Pancreas (tissue), 10 donors: ENCODE measurements around the gene PLEKHA5. TPM values are rescaled to one million over a fixed set of nuclear protein-coding genes. Genes with fewer than 3 reads are reported as not detected.

ENCODE experiments used
- ATAC-seq, 4 donors: fragments of 200-7000 bp; cut with Tn5 transposase; one replicate each; pipeline versions ENCODE4 v1.8.0 to v1.9.1; 2020; ENCODE audit warnings: mild to moderate bottlenecking in 4 of 4, moderate library complexity in 4 of 4
- DNase-seq, 6 donors: peaks; one replicate each; pipeline ENCODE4 v3.0.0-alpha.2; 2020
- FAIRE-seq: peaks from 2 replicates; lab custom pipeline; 2012; peaks lifted over from hg19 to GRCh38; lab: Jason Lieb, UNC
- H3K27ac ChIP-seq, 4 donors: fragments of 200-600 bp; sonication (generic); 1 replicate in 3 of 4; 2 replicates in 1 of 4; pipeline versions ENCODE4 v1.5.0 to v1.8.0; 2020
- H3K27me3 ChIP-seq, 4 donors: fragments of 200-600 bp; one replicate each; pipeline ENCODE4 v1.8.0; 2021
- H3K36me3 ChIP-seq, 3 donors: fragments of 200-600 bp; sonication (generic) in 1 of 3; one replicate each; pipeline versions ENCODE4 v1.5.0 to v1.8.0; 2020 to 2021
- H3K4me1 ChIP-seq, 3 donors: fragments of 200-600 bp; one replicate each; pipeline ENCODE4 v1.8.0; 2021
- H3K4me3 ChIP-seq, 4 donors: fragments of 200-600 bp; sonication (generic) in 2 of 4; one replicate each; pipeline versions ENCODE4 v1.5.0 to v1.8.0; 2020 to 2021
- H3K9me3 ChIP-seq, 4 donors: fragments of 200-600 bp; one replicate each; pipeline ENCODE4 v1.8.0; 2021
- CTCF ChIP-seq, 4 donors: fragments of 200-600 bp; sonication (generic) in 3 of 4; IDR thresholded peaks; one replicate each; pipeline versions ENCODE4 v1.5.0 to v1.8.0; 2021; ENCODE audit warnings: antibody characterized with exemption in 4 of 4
- WGBS, 2 donors: extraction: QIAGEN DNeasy Blood & Tissue Kit; methylation state at CpG; one replicate each; pipeline ENCODE4 v1.1.7; 2013; 5-methylcytosine and 5-hydroxymethylcytosine counted together
- intact Hi-C, 3 donors: fragments of 100-400 bp; cut with DNase I; formaldehyde crosslinking; loops; one replicate each; pipeline versions ENCODE4 v1.11.1 to v1.14.2; 2022
- polyA plus RNA-seq, 2 donors: library from polyadenylated mRNA; stranded (reverse); fragments of 200-250 nt; gene quantifications; one replicate each; pipeline ENCODE4 v1.2.3, GENCODE V29; 2013
- total RNA-seq, 6 donors: library from RNA; stranded (reverse); fragmentation: NEBNext Ultra II Directional in 4 of 6; extraction: Animal tissue kit (Norgen Biotek cat#: 25700) in 4 of 6; gene quantifications; one replicate each; pipeline versions ENCODE4 v1.2.1 to v1.2.4, GENCODE V29; 2021 to 2023
- donor health status: healthy with polysubstance abuse.
- donor health status: DM: no; HTN: no; CAD: no; lungs with moderate emphysema.
- donor health status: DM: no; HTN: no; CAD: no.
- donor health status: control.
- donor health status: control.
- donor health status: Bipolar disorder and iron deficiency.
- donor health status: DM: yes; HTN: yes; CAD: no.
- donor health status: DM: no; HTN: no; CAD: no.
- donor health status: DM: no; HTN: no; CAD: no.
- donor health status: DM: yes; HTN: yes; CAD: no.

The PLEKHA5 gene
- total and polyA plus RNA-seq, 8 donors, result 10.3 to 26.4 (median 17.5) TPM

DNA sequence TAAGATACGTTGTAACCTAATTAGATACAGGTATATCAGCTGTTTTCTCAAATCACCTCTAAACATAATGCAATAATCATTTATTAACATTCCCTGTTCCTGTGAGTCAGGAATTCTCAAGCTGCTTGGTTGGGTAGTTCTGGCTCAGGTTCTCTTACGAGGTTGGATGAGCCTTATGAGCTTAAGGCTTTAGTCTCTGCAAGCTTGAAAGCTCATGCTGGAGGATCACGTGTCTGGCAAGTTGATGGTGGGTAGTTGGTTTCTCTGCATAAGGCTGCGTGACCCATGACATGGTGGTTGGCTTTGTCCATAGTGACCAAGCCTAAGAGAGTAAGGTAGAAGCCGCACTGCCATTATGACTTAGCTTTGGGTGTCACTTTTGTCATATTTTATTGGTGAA is 62.0 kb downstream of the PLEKHA5 start:
- intact Hi-C loops, result no loop called here
- no peak for DNase-seq
- no peak for ATAC-seq
- no peak for FAIRE-seq
- Histone ChIP-seq H3K9me3 (no peaks in the 10 kb centered on the region), H3K4me3 (no peak overlapping the region), H3K36me3 (no peaks in the 10 kb centered on the region), H3K27me3 (no peaks in the 10 kb centered on the region), H3K27ac (no peak overlapping the region), H3K4me1 (peaks cover 5 to 15% (median 13%) of the 10 kb centered on the region in 3 donors)
- 90 to 92% methylated on average over 5 of the region's 5 CpGs for WGBS, 2 donors
- no peak for TF ChIP-seq CTCF (IDR thresholded peaks at IDR 0.05)

- H3K9me3 ChIP-seq, result no peaks in the 10 kb centered on the region
- DNase-seq (no peak), FAIRE-seq (no peak), ATAC-seq (peak in 2 of 4 donors; percentile 27 to 35)
- no peak overlapping the region for H3K4me3 ChIP-seq
- H3K4me1 ChIP-seq, result peaks cover 5 to 12% (median 10%) of the 10 kb centered on the region in 3 donors
- WGBS, 2 donors, result 17 to 19% methylated on average over 1 of the region's 1 CpG
- H3K27me3 ChIP-seq, result no peaks in the 10 kb centered on the region
- TF ChIP-seq CTCF (IDR thresholded peaks at IDR 0.05), result no peak
- no peak overlapping the region for H3K27ac ChIP-seq
- intact Hi-C loops, result no loop called here
- no peaks in the 10 kb centered on the region for H3K36me3 ChIP-seq
These were observed 63.2 kb downstream of the PLEKHA5 start for GRCh38 chr12:19192710-19193109.

DNA sequence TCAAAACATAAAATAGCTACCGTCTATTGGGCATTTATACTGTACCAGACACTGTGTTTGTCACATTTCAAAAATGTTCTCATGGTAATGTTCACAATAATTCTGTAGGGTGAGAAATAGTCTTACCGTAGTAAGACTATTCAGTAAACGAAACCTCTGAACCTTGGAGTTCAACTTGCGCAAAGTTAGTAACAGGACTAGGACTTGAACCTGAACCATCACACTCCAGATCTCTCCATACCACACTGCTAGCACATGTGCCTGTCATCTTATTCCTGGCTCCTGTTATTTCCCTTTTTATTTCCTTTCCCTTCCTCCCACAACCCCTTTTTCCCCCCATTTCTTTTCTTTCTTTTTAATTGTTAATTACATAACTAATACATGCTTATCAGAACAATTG is 65.4 kb downstream of the PLEKHA5 start:
- intact Hi-C loops, result no loop called here
- Histone ChIP-seq H3K9me3 (no peaks in the 10 kb centered on the region), H3K36me3 (no peaks in the 10 kb centered on the region), H3K27ac (no peak overlapping the region), H3K27me3 (no peaks in the 10 kb centered on the region), H3K4me3 (no peak overlapping the region), H3K4me1 (peaks cover 5 to 12% (median 7%) of the 10 kb centered on the region in 3 donors)
- DNase-seq, result no peak
- no peak for ATAC-seq
- FAIRE-seq, result no peak
- WGBS, 2 donors, result 92 to 94% methylated on average over 4 of the region's 4 CpGs
- no peak for TF ChIP-seq CTCF (IDR thresholded peaks at IDR 0.05)

DNA sequence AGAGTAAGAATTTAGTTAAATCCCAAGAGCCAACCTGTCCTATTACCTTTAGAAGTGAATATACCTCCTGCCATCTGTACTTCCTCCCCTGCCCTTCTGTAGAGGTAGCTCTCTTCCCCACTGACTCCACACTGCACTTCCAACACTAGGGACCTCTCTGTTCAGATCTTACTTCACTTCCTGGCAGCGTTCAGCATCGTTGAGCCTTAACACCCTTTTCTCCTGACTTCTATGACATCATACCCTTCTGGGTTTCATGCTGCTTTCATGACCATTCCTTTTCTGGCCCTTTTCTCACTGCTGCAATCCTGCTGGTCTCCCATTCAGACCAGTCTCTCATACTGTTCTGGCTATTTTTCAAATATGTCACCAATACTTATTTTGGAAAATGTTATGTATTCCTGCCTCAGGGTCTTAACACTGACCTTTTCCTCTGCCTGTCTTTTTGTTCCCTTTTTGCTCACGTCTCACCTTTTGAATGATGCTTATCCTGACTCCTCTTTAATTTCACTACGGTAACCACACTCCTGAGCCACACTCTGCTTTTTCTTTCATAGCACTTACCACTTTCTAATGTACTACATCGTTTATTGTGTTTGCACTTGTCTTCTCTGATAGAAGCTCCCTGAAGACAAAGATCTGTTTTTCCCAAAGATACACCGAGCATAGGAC is 67.6 kb downstream of the PLEKHA5 start:
- Histone ChIP-seq H3K27ac (no peak overlapping the region), H3K36me3 (no peaks in the 10 kb centered on the region), H3K9me3 (no peaks in the 10 kb centered on the region), H3K4me3 (no peak overlapping the region), H3K4me1 (peaks cover 0 to 5% (median 4%) of the 10 kb centered on the region in 3 donors), H3K27me3 (no peaks in the 10 kb centered on the region)
- no peak for FAIRE-seq
- 72 to 73% methylated on average over 6 of the region's 6 CpGs for WGBS, 2 donors
- peak in 1 of 4 donors; percentile 30 for ATAC-seq
- intact Hi-C loops, result no loop called here
- TF ChIP-seq CTCF (IDR thresholded peaks at IDR 0.05), result no peak
- no peak for DNase-seq

- intact Hi-C loops, result no loop called here
- Histone ChIP-seq H3K4me3 (no peak overlapping the region), H3K4me1 (no peaks in the 10 kb centered on the region), H3K27me3 (no peaks in the 10 kb centered on the region), H3K27ac (no peak overlapping the region), H3K9me3 (no peaks in the 10 kb centered on the region), H3K36me3 (no peaks in the 10 kb centered on the region)
- no peak for TF ChIP-seq CTCF (IDR thresholded peaks at IDR 0.05)
- DNase-seq, result no peak
- no peak for FAIRE-seq
- no peak for ATAC-seq
- 71 to 72% methylated on average over 2 of the region's 2 CpGs for WGBS, 2 donors
These were observed 68.7 kb downstream of the PLEKHA5 start for GRCh38 chr12:19198272-19198671.
